K562 (cell line): Measurements from ENCODE around the gene ANGEL2. TPM values are rescaled to one million over a fixed set of nuclear protein-coding genes. Genes with fewer than 3 reads are reported as not detected.

Experiments used
- ARID3B ChIP-seq: fragments of 250-450 bp; sonication (Bioruptor Pico); IDR thresholded peaks from 2 replicates; pipeline ENCODE4 v1.4.0; 2020; ENCODE audit warnings: borderline replicate concordance
- E2F8 ChIP-seq: fragments of 450-650 bp; IDR thresholded peaks from 2 replicates; pipeline ENCODE4 v1.7.1; 2018; ENCODE audit warnings: mild to moderate bottlenecking, low read depth; ENCODE audit not compliant: partially characterized antibody
- EP400 ChIP-seq: fragments of 450-650 bp; IDR thresholded peaks from 2 replicates; pipeline ENCODE4 v1.6.1; 2017; ENCODE audit warnings: antibody characterized with exemption, mild to moderate bottlenecking, moderate library complexity
- HIVEP1 ChIP-seq: fragments of 250-450 bp; sonication (Bioruptor Pico); IDR thresholded peaks from 2 replicates; pipeline ENCODE4 v1.4.0; 2020; ENCODE audit warnings: mild to moderate bottlenecking
- LARP7 ChIP-seq: fragments of 450-650 bp; IDR thresholded peaks from 2 replicates; pipeline ENCODE4 v1.6.1; 2016
- MTA2 ChIP-seq: fragments of 450-650 bp; IDR thresholded peaks from 2 replicates; pipeline ENCODE4 v1.6.1; 2016; ENCODE audit warnings: low read depth
- MYC ChIP-seq, 2 experiments: fragments of 250-450 bp in 1 of 2; sonication (Bioruptor Pico) in 1 of 2; IDR thresholded peaks; 2 replicates each; pipeline versions ENCODE4 v1.5.1 to v1.6.1; 2012 to 2021; ENCODE audit warnings: low read depth in 2 of 2, borderline replicate concordance in 1 of 2, improper control_type of control experiment in 1 of 2, low read length in 1 of 2, mild to moderate bottlenecking in 1 of 2, moderate library complexity in 1 of 2
- NFE2L1 ChIP-seq: fragments of 450-650 bp; IDR thresholded peaks from 2 replicates; pipeline ENCODE4 v1.6.1; 2016; ENCODE audit warnings: missing genetic modification characterization, low read depth, mild to moderate bottlenecking, missing compliant biosample characterization, moderate library complexity, borderline replicate concordance
- NFYB ChIP-seq: IDR thresholded peaks from 2 replicates; pipeline ENCODE4 v1.6.1; 2011; ENCODE audit warnings: mild to moderate bottlenecking, moderate library complexity; ENCODE audit not compliant: insufficient read length; ENCODE audit errors: extremely low read depth
- OTX1 ChIP-seq: fragments of 450-650 bp; formaldehyde crosslinking; IDR thresholded peaks from 2 replicates; pipeline ENCODE4 v1.4.0; 2022; ENCODE audit warnings: mild to moderate bottlenecking
- RBFOX2 ChIP-seq: fragments of 200-400 bp; formaldehyde crosslinking; IDR thresholded peaks from 2 replicates; pipeline ENCODE4 v1.6.1; 2017; ENCODE audit warnings: low read depth, mild to moderate bottlenecking, low read length, moderate library complexity
- SAFB2 ChIP-seq: fragments of 200-400 bp; formaldehyde crosslinking; IDR thresholded peaks from 2 replicates; pipeline ENCODE4 v1.6.1; 2018; ENCODE audit warnings: borderline replicate concordance, low read length, low read depth, moderate library complexity; ENCODE audit not compliant: severe bottlenecking
- SMARCA5 ChIP-seq: fragments of 450-650 bp; IDR thresholded peaks from 2 replicates; pipeline ENCODE4 v1.6.1; 2016
- TAF15 ChIP-seq: fragments of 200-400 bp; formaldehyde crosslinking; IDR thresholded peaks from 2 replicates; pipeline ENCODE4 v1.6.1; 2017; ENCODE audit warnings: mild to moderate bottlenecking, low read depth, low read length, moderate library complexity
- ZBTB1 ChIP-seq: sonication (generic); formaldehyde crosslinking; IDR thresholded peaks from 2 replicates; pipeline ENCODE4 v1.8.1; 2023; ENCODE audit warnings: missing genetic modification reagents, low read depth, mild to moderate bottlenecking, borderline replicate concordance
- ZNF280A ChIP-seq: fragments of 450-650 bp; IDR thresholded peaks from 2 replicates; pipeline ENCODE4 v1.6.1; 2018; ENCODE audit warnings: mild to moderate bottlenecking, low read depth; ENCODE audit not compliant: partially characterized antibody
- ZNF3 ChIP-seq: fragments of 250-450 bp; sonication (Bioruptor Pico); IDR thresholded peaks from 2 replicates; pipeline ENCODE4 v1.5.0; 2021; ENCODE audit warnings: mild to moderate bottlenecking, moderate library complexity
- ZNF316 ChIP-seq: fragments of 450-650 bp; IDR thresholded peaks from 2 replicates; pipeline ENCODE4 v1.6.1; 2016
- ZNF584 ChIP-seq: fragments of 200-800 bp; sonication (Bioruptor generic); IDR thresholded peaks from 2 replicates; pipeline ENCODE4 v1.6.1; 2016; ENCODE audit warnings: low read depth, mild to moderate bottlenecking, missing genetic modification characterization, missing compliant biosample characterization
- ZNF695 ChIP-seq: fragments of 450-650 bp; formaldehyde crosslinking; IDR thresholded peaks from 2 replicates; pipeline ENCODE4 v1.4.0; 2020; ENCODE audit warnings: mild to moderate bottlenecking, moderate library complexity
- ZNF778 ChIP-seq: fragments of 450-650 bp; formaldehyde crosslinking; IDR thresholded peaks from 2 replicates; pipeline ENCODE4 v1.4.0; 2020; ENCODE audit warnings: mild to moderate bottlenecking, moderate library complexity
- ZSCAN29 ChIP-seq: fragments of 450-650 bp; IDR thresholded peaks from 2 replicates; pipeline ENCODE4 v1.6.1; 2017
- polyA plus RNA-seq, 8 experiments: library from polyadenylated mRNA; depleted of rRNA in 4 of 8; stranded (reverse) in 5 of 8; unstranded in 3 of 8; fragments of >200 nt; fragmentation: Nextera tagmentation in 2 of 8; fragmentation: Illumina TruSeq in 1 of 8; extraction: Ambion mirVana in 2 of 8; extraction: Trizol in 1 of 8; gene quantifications; 2 replicates each; pipeline versions ENCODE4 v1.2.1 to v1.2.3, GENCODE V29; 2011 to 2014; ENCODE audit warnings: inconsistent platforms in 1 of 8, missing spikeins in 1 of 8
- total RNA-seq, 7 experiments: library from RNA; depleted of rRNA in 6 of 7; stranded (reverse); fragments of >200 nt in 6 of 7; fragmentation: Illumina TruSeq in 2 of 7; extraction: Trizol in 2 of 7; gene quantifications; 2 replicates each; pipeline versions ENCODE4 v1.2.1 to v1.2.3, GENCODE V29; 2011 to 2021; ENCODE audit warnings: low replicate concordance in 1 of 7

ANGEL2 gene
- total and polyA plus RNA-seq, 9 of the 15 experiments (the other 6 are each of a cell fraction or from before 2014, with no cell fraction given): 6.8 to 34.6 (median 26.2) TPM

GRCh38 chr1:212975111-212975918 lies 40.4 kb downstream of the ANGEL2 start (continued):
- TF ChIP-seq ZNF695: no peak
- no peak for TF ChIP-seq ZSCAN29
- TF ChIP-seq SAFB2: no peak
- TF ChIP-seq HIVEP1 (CRISPR knock-in tag): no peak
- TF ChIP-seq MYC (IDR thresholded peaks at IDR 0.05; ENCODE audit: low read depth, low read length): no peak
- TF ChIP-seq MYC (CRISPR knock-in tag; IDR thresholded peaks at IDR 0.05; ENCODE audit: borderline replicate concordance, low read depth): no peak
- TF ChIP-seq ZNF778 (CRISPR knock-in tag): no peak
- no peak for TF ChIP-seq MTA2
- TF ChIP-seq OTX1 (CRISPR knock-in tag): no peak
- no peak for TF ChIP-seq E2F8
- no peak for TF ChIP-seq RBFOX2
- TF ChIP-seq ZNF584 (CRISPR knock-in tag): no peak
- no peak for TF ChIP-seq TAF15
- TF ChIP-seq SMARCA5: no peak
- TF ChIP-seq ZBTB1 (CRISPR knock-in tag): no peak
- TF ChIP-seq ZNF3 (CRISPR knock-in tag): no peak
- TF ChIP-seq NFE2L1 (tag): peak; percentile 53; the same call in 1 of the 2 replicates
- no peak for TF ChIP-seq LARP7
- TF ChIP-seq EP400: no peak
- 0 out of 2 replicates have a peak, but pooled peaks have one; percentile 1 for TF ChIP-seq ZNF316
- no peak for TF ChIP-seq NFYB
- TF ChIP-seq ARID3B (CRISPR knock-in tag): no peak
- no peak for TF ChIP-seq ZNF280A
